Body of pancreas (tissue), 4 donors: ENCODE data around the gene PRR15L.

ENCODE experiments used
- POLR2A ChIP-seq, 3 donors: fragments of 450-650 bp; IDR thresholded peaks; one replicate each; pipeline ENCODE4 v1.6.1; 2016; ENCODE audit warnings: antibody characterized with exemption in 3 of 3, mild to moderate bottlenecking in 2 of 3
- TF ChIP-seq, protein P1 (sequence below), 7 experiments: fragments of 450-650 bp in 4 of 7; fragments of 200-600 bp in 3 of 7; sonication (generic) in 3 of 7; IDR thresholded peaks; one replicate each; pipeline ENCODE4 v1.5.1; 2016 to 2019; ENCODE audit warnings: antibody characterized with exemption in 7 of 7

DNA sequence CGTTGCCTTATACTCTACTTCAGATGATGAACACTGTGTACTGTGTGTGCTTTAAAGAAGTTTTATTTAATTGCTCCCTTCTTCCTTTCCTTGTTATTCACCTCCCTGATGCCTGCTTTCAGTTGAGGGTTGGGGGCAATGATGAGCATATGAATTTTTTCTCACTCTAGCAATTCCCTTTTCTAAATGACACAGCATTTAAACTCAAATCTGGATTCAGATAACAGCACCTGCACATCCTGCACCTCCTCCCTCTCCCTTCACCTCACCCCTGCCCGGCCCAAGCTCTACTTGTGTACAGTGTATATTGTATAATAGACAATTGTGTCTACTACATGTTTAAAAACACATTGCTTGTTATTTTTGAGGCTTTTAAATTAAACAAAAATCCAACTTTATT is 29.3 kb downstream of the PRR15L start:
- no peak for TF ChIP-seq POLR2A (IDR thresholded peaks at IDR 0.05)
- TF ChIP-seq, protein P1, sequence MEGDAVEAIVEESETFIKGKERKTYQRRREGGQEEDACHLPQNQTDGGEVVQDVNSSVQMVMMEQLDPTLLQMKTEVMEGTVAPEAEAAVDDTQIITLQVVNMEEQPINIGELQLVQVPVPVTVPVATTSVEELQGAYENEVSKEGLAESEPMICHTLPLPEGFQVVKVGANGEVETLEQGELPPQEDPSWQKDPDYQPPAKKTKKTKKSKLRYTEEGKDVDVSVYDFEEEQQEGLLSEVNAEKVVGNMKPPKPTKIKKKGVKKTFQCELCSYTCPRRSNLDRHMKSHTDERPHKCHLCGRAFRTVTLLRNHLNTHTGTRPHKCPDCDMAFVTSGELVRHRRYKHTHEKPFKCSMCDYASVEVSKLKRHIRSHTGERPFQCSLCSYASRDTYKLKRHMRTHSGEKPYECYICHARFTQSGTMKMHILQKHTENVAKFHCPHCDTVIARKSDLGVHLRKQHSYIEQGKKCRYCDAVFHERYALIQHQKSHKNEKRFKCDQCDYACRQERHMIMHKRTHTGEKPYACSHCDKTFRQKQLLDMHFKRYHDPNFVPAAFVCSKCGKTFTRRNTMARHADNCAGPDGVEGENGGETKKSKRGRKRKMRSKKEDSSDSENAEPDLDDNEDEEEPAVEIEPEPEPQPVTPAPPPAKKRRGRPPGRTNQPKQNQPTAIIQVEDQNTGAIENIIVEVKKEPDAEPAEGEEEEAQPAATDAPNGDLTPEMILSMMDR (IDR thresholded peaks at IDR 0.05), result no peak
